GOT3 (cell line): Measurements from ENCODE around the gene SLC23A2.

Experiments
- DNase-seq: peaks from one replicate; lab custom pipeline; 2025; ENCODE audit warnings: mixed read lengths; lab: John Stamatoyannopoulos, UW

Gene SLC23A2

GRCh38 chr20:4814696-4815252, 186.5 kb downstream of the SLC23A2 start:
- no peak for DNase-seq

- DNase-seq = no peak
These were observed 187.2 kb downstream of the SLC23A2 start for GRCh38 chr20:4813863-4814695.

DNA sequence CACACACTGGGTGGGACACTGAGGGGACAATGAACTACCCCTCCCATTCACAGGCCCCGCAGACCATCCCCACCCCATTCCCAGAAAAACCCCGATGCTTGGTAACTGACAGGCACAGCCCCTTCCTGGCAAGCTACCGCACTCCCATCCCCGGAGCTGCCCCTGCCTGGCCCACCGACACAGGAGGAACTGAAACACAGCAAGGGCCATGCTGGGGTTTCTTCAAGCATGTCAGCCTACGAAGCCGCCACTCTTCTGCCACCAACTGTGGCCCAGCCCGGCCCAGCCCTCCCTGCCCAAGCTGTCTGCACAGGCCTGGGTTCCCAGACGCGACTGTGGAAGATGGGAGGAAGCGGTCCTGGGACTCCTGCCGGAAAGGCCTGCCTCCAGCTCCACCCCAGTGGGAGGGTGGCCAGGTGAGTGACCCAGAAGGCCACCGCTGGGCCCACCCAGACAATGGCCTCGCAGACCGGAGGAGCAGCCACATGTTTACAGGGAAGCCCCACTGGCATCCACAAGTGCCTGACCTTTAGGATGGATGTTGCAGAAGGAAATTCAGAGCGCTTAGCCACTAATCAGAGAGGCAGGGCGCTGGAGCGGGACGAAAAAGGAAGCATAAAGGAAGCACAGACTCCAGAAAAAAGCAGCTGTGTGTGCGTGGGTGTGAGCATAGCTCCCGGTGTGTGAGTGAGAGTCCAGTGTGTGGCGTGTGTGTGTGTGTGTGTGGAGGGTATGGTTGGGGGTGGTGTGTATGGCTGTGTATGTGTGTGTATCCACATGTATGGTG, 188.0 kb downstream of the SLC23A2 start:
- DNase-seq = no peak

GRCh38 chr20:4812641-4813075, 188.7 kb downstream of the SLC23A2 start:
- no peak for DNase-seq

GRCh38 chr20:4812216-4812615, 189.1 kb downstream of the SLC23A2 start:
- no peak for DNase-seq

- DNase-seq = no peak
These were observed 189.6 kb downstream of the SLC23A2 start for GRCh38 chr20:4811661-4812181.

DNA sequence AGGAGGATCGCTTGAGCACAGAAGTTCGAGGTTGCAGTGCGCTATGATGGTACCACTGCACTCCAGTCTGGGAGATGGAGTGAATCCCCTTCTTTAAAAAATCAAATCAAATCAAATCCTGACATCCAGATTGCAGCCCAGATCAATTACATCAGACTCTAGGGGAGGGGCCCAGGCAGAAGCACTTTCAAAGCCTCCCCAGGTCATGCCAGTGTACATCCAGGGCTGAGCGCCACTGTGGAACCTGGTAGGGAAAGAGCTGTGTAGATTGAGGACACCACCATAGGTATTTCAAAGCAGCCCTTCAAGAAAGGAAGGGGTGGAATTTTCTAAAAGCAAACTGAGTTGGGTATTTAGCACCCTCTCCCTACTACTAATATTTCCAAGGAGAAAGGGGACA, 190.1 kb downstream of the SLC23A2 start:
- DNase-seq = no peak

- no peak for DNase-seq
These were observed 190.8 kb downstream of the SLC23A2 start for GRCh38 chr20:4810426-4811019.

DNA sequence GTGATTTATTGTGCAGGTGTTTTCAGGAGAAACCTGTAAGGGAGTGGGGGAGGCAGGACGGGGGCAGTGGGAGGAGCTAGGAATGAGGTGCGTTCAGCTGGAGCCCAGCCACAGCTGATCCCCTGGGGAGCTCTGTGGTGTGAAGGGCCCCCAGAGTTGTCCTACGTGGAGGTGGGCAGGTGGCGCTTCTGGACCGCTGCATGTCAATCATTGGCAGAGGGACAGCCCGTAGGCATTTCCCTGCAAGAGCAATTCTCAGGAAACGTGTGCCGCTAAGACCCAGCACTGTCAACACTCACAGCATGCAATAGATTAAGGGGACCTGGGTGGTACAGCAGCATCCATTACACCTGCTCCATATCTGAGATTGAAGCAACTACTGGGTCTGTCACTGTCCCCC, 191.6 kb downstream of the SLC23A2 start:
- DNase-seq = no peak

- DNase-seq = no peak
These were observed 192.4 kb downstream of the SLC23A2 start for GRCh38 chr20:4808872-4809271.

GRCh38 chr20:4805663-4806449, 195.5 kb downstream of the SLC23A2 start:
- no peak for DNase-seq

GRCh38 chr20:4802527-4802926, 198.8 kb downstream of the SLC23A2 start:
- DNase-seq = no peak
